DMS153 (cell line): ENCODE measurements around the gene P2RX1.
"Not testable (repeated sequence)": the region's sequence is repeated elsewhere in the genome, so short reads cannot be mapped to it uniquely, and the experiment has no call there.

Experiments used
- DNase-seq: peaks from one replicate; lab custom pipeline; 2025; lab: John Stamatoyannopoulos, UW

Gene P2RX1

GRCh38 chr17:3857261-3858105, 58.8 kb downstream of the P2RX1 start:
- DNase-seq, result no peak

DNA sequence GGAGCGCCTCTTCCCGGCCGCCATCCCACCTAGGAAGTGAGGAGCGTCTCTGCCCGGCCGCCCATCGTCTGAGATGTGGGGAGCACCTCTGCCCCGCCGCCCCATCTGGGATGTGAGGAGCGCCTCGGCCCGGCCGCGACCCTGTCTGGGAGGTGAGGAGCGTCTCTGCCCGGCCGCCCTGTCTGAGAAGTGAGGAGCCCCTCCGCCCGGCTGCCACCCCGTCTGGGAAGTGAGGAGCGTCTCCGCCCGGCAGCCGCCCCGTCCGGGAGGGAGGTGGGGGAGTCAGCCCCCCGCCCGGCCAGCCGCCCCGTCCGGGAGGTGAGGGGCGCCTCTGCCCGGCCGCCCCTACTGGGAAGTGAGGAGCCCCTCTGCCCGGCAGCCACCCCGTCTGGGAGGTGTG, 62.1 kb downstream of the P2RX1 start:
- not testable (repeated sequence) for DNase-seq

- no peak for DNase-seq
These were observed 63.7 kb downstream of the P2RX1 start for GRCh38 chr17:3852561-3852960.

- DNase-seq, result no peak
These were observed 64.7 kb downstream of the P2RX1 start for GRCh38 chr17:3851461-3852100.

GRCh38 chr17:3848229-3848835, 67.9 kb downstream of the P2RX1 start:
- no peak for DNase-seq

DNA sequence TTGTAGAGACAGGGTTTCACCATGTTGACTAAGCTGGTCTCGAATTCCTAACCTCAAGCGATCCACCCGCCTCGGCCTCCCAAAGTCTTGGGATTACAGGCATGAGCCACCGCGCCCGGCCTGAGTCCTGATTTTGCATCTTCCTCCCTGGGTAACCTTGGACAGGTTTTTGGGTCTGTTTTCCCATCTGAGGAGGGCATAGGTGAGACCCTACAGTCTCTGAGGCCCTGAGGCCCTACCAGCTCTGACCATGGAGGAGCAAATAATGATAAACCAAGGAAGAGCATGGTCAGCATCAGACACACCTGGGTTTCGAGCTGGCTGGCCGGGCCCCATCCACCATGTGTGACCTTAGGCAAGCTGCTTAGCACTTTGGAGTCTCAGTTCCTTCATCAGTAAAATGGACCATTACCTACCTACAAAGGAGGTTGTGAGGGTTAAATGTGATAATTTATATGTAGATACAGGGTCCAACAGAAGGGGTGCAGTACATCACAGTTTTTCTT, 69.0 kb downstream of the P2RX1 start:
- DNase-seq, result no peak
